Nephron (organoid): ENCODE results near the gene BAMBI.

Experiments
- H3K27ac Mint-ChIP-seq, 3 experiments: 2 replicates each; pipeline ENCODE4 v1.8.0; 2020; ENCODE audit warnings: mixed read lengths in 3 of 3, mild to moderate bottlenecking in 2 of 3, moderate library complexity in 1 of 3
- H3K27me3 Mint-ChIP-seq: 2 replicates; pipeline ENCODE4 v1.8.0; 2021; ENCODE audit warnings: low read depth, mild to moderate bottlenecking, moderate library complexity, mixed read lengths
- H3K36me3 Mint-ChIP-seq: 2 replicates; pipeline ENCODE4 v1.8.0; 2020; ENCODE audit warnings: low read depth, mixed read lengths
- H3K4me1 Mint-ChIP-seq: 2 replicates; pipeline ENCODE4 v1.8.0; 2020; ENCODE audit warnings: mixed read lengths
- H3K4me3 Mint-ChIP-seq, 3 experiments: 2 replicates each; pipeline ENCODE4 v1.8.0; 2020; ENCODE audit warnings: mild to moderate bottlenecking in 3 of 3, mixed read lengths in 3 of 3, moderate library complexity in 2 of 3
- H3K9me3 Mint-ChIP-seq: 2 replicates; pipeline ENCODE4 v1.8.0; 2020; ENCODE audit warnings: mixed read lengths
- CTCF ChIP-seq, 3 experiments: fragments of 200-600 bp; sonication (generic); IDR thresholded peaks; one replicate each; pipeline ENCODE4 v1.5.0; 2021; ENCODE audit warnings: antibody characterized with exemption in 3 of 3; ENCODE audit not compliant: unreplicated experiment in 3 of 3

Gene BAMBI

GRCh38 chr10:28684986-28685580, 7.8 kb downstream of the BAMBI start:
- no peak for TF ChIP-seq CTCF (IDR thresholded peaks at IDR 0.05; ENCODE audit: unreplicated experiment in 3 of 3)
- Mint-ChIP-seq H3K36me3 (peaks cover 40% of the 10 kb centered on the region), H3K4me1 (peaks cover 44% of the 10 kb centered on the region), H3K4me3 (no peak overlapping the region), H3K27ac (no peak overlapping the region), H3K9me3 (no peaks in the 10 kb centered on the region), H3K27me3 (peaks cover 4% of the 10 kb centered on the region)

- H3K27ac Mint-ChIP-seq: no peak overlapping the region
- H3K27me3 Mint-ChIP-seq: peaks cover 4% of the 10 kb centered on the region
- no peak overlapping the region for H3K4me3 Mint-ChIP-seq
- H3K36me3 Mint-ChIP-seq: peaks cover 40% of the 10 kb centered on the region
- no peaks in the 10 kb centered on the region for H3K9me3 Mint-ChIP-seq
- no peak for TF ChIP-seq CTCF (IDR thresholded peaks at IDR 0.05; ENCODE audit: unreplicated experiment in 3 of 3)
- H3K4me1 Mint-ChIP-seq: peaks cover 37% of the 10 kb centered on the region
Observed at GRCh38 chr10:28685717-28686116, 8.4 kb downstream of the BAMBI start.

- TF ChIP-seq CTCF (IDR thresholded peaks at IDR 0.05; ENCODE audit: unreplicated experiment in 3 of 3): no peak
- Mint-ChIP-seq H3K27me3 (peaks cover 4% of the 10 kb centered on the region), H3K4me3 (no peak overlapping the region), H3K36me3 (peaks cover 30% of the 10 kb centered on the region), H3K27ac (no peak overlapping the region), H3K4me1 (peaks cover 24% of the 10 kb centered on the region), H3K9me3 (no peaks in the 10 kb centered on the region)
Observed at GRCh38 chr10:28686835-28687682, 9.7 kb downstream of the BAMBI start.

- Mint-ChIP-seq H3K27ac (no peak overlapping the region), H3K4me1 (peaks cover 22% of the 10 kb centered on the region), H3K36me3 (peaks cover 25% of the 10 kb centered on the region), H3K4me3 (no peak overlapping the region), H3K9me3 (no peaks in the 10 kb centered on the region), H3K27me3 (peaks cover 4% of the 10 kb centered on the region)
- TF ChIP-seq CTCF (IDR thresholded peaks at IDR 0.05; ENCODE audit: unreplicated experiment in 3 of 3): no peak
Observed at GRCh38 chr10:28687683-28688001, 10.3 kb downstream of the BAMBI start.

- Mint-ChIP-seq H3K4me1 (peaks cover 13% of the 10 kb centered on the region), H3K9me3 (no peaks in the 10 kb centered on the region), H3K36me3 (peaks cover 1% of the 10 kb centered on the region), H3K4me3 (no peak overlapping the region), H3K27me3 (peaks cover 4% of the 10 kb centered on the region), H3K27ac (no peak overlapping the region)
- TF ChIP-seq CTCF (IDR thresholded peaks at IDR 0.05; ENCODE audit: unreplicated experiment in 3 of 3): no peak
Observed at GRCh38 chr10:28690545-28690944, 13.2 kb downstream of the BAMBI start.
